Measurements from ENCODE around the gene KIAA1217.
A peak's percentile ranks its signal among the peaks of the same experiment; 100 is the strongest.

KIAA1217 gene

DNA sequence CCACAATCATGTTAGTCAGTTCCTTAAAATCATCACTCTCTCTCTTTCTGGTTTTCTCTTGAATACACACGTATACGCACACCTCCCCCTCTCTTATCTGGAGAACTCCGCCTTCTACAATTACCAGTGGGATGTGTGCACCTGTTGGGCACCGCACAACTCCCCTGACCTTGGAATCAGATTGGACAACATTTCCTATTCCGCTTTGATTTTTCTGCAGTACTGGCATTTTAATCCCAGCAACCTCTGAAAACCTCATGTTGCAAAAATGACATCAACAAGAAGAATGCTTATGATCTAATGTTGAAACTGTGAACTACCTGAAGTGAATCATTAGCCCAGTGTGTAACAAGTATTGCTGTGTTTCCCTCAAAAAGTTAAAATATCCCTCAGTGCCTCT lies 109.6 kb downstream of the KIAA1217 start:
- Histone ChIP-seq H3K9me2 (replicated peaks; ENCODE audit: low read depth, low read length) (no peaks in the 10 kb centered on the region), H3K9me3 (ENCODE audit: insufficient read depth, low read depth, low read length) (no peaks in the 10 kb centered on the region), H3K36me3 (ENCODE audit: insufficient read depth, low read length) (no peaks in the 10 kb centered on the region), H3K9ac (ENCODE audit: low read depth, low read length, poor library complexity, severe bottlenecking) (no peak overlapping the region), H2AFZ (ENCODE audit: low read length) (no peak overlapping the region), H3K79me2 (ENCODE audit: insufficient read depth, low read length) (no peaks in the 10 kb centered on the region), H3K4me3 (ENCODE audit: low read length, poor library complexity, severe bottlenecking) (no peak overlapping the region), H3F3A (ENCODE audit: low read depth) (no peaks in the 10 kb centered on the region), H3K27me3 (ENCODE audit: insufficient read depth, low read length, poor library complexity, severe bottlenecking) (no peaks in the 10 kb centered on the region), H3K4me1 (ENCODE audit: insufficient read depth, low read length, poor library complexity, severe bottlenecking) (peaks cover 12% of the 10 kb centered on the region), H4K20me1 (ENCODE audit: insufficient read depth, low read length, poor library complexity, severe bottlenecking) (no peaks in the 10 kb centered on the region), H3K4me2 (ENCODE audit: low read depth, low read length, poor library complexity, severe bottlenecking) (no peak overlapping the region)
- TF ChIP-seq, protein P1, sequence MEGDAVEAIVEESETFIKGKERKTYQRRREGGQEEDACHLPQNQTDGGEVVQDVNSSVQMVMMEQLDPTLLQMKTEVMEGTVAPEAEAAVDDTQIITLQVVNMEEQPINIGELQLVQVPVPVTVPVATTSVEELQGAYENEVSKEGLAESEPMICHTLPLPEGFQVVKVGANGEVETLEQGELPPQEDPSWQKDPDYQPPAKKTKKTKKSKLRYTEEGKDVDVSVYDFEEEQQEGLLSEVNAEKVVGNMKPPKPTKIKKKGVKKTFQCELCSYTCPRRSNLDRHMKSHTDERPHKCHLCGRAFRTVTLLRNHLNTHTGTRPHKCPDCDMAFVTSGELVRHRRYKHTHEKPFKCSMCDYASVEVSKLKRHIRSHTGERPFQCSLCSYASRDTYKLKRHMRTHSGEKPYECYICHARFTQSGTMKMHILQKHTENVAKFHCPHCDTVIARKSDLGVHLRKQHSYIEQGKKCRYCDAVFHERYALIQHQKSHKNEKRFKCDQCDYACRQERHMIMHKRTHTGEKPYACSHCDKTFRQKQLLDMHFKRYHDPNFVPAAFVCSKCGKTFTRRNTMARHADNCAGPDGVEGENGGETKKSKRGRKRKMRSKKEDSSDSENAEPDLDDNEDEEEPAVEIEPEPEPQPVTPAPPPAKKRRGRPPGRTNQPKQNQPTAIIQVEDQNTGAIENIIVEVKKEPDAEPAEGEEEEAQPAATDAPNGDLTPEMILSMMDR (conservative IDR thresholded peaks at IDR 0.05; ENCODE audit: low read length): no peak
- TF ChIP-seq EZH2phosphoT487 (IDR thresholded peaks at IDR 0.05; ENCODE audit: borderline replicate concordance): no peak

DNA sequence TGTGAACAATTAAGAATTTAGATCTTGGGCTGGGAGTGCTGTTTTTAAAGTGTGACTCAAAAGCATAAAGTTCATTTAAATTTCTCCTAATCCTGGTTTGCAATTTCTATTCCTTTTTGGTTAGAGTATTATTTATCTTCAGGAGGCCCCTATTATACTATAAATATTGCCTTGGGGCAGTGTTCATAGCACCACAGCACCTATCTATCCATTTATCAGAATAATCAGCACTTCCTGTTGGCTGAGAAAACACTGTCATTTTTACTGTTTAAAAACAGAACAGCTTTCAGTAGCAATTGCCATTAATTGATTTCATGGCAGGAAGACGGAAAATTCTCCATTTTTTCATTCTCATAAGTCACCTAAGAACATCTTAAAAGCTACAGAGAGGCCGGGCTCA lies 111.4 kb downstream of the KIAA1217 start:
- H3K27me3 ChIP-seq (ENCODE audit: insufficient read depth, low read length, poor library complexity, severe bottlenecking): no peaks in the 10 kb centered on the region
- H3K9ac ChIP-seq (ENCODE audit: low read depth, low read length, poor library complexity, severe bottlenecking): no peak overlapping the region

DNA sequence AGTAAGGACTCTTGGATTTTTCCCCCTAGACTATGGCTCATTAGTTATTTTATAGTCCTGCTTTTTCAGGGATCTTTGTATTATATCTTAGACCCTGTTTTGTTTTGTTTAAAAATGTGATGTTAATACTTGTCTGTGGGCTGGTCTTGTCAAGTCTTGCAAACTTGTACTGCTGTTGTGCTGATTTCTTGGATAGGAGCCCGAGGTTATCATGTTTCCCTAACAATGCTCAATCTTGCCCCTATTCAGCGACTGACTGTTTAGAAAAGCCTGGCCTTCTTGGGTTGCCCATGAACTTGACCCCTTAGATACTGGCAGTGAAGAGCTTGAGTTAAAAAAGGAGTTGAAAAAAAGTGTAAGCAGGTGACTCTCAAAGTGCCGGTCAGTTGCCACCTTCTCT lies 115.7 kb downstream of the KIAA1217 start:
- H3K79me2 ChIP-seq (ENCODE audit: insufficient read depth, low read length): no peaks in the 10 kb centered on the region
- TF ChIP-seq, protein P1 (conservative IDR thresholded peaks at IDR 0.05; ENCODE audit: low read length): no peak
- no peak for TF ChIP-seq EZH2phosphoT487 (IDR thresholded peaks at IDR 0.05; ENCODE audit: borderline replicate concordance)

More for the DNA sequence above, 111.4 kb downstream of the KIAA1217 start:
- Histone ChIP-seq H4K20me1 (ENCODE audit: insufficient read depth, low read length, poor library complexity, severe bottlenecking) (no peaks in the 10 kb centered on the region), H3K4me1 (ENCODE audit: insufficient read depth, low read length, poor library complexity, severe bottlenecking) (peaks cover 12% of the 10 kb centered on the region), H3K79me2 (ENCODE audit: insufficient read depth, low read length) (no peaks in the 10 kb centered on the region), H2AFZ (ENCODE audit: low read length) (no peak overlapping the region), H3F3A (ENCODE audit: low read depth) (no peaks in the 10 kb centered on the region), H3K9me3 (ENCODE audit: insufficient read depth, low read depth, low read length) (no peaks in the 10 kb centered on the region), H3K36me3 (ENCODE audit: insufficient read depth, low read length) (no peaks in the 10 kb centered on the region), H3K9me2 (replicated peaks; ENCODE audit: low read depth, low read length) (no peaks in the 10 kb centered on the region), H3K4me3 (ENCODE audit: low read length, poor library complexity, severe bottlenecking) (no peak overlapping the region), H3K4me2 (ENCODE audit: low read depth, low read length, poor library complexity, severe bottlenecking) (peak overlapping the region; percentile 20)
- TF ChIP-seq, protein P1 (conservative IDR thresholded peaks at IDR 0.05; ENCODE audit: low read length): no peak
- TF ChIP-seq EZH2phosphoT487 (IDR thresholded peaks at IDR 0.05; ENCODE audit: borderline replicate concordance): no peak

More for the DNA sequence above, 115.7 kb downstream of the KIAA1217 start:
- H3F3A ChIP-seq (ENCODE audit: low read depth): no peaks in the 10 kb centered on the region
- H3K4me1 ChIP-seq (ENCODE audit: insufficient read depth, low read length, poor library complexity, severe bottlenecking): peaks cover 11% of the 10 kb centered on the region
- no peaks in the 10 kb centered on the region for H3K9me2 ChIP-seq (replicated peaks; ENCODE audit: low read depth, low read length)
- H3K9ac ChIP-seq (ENCODE audit: low read depth, low read length, poor library complexity, severe bottlenecking): no peak overlapping the region
- H3K4me3 ChIP-seq (ENCODE audit: low read length, poor library complexity, severe bottlenecking): no peak overlapping the region
- H3K9me3 ChIP-seq (ENCODE audit: insufficient read depth, low read depth, low read length): peaks cover 7% of the 10 kb centered on the region; the same call in 1 of the 2 replicates
- no peak overlapping the region for H2AFZ ChIP-seq (ENCODE audit: low read length)
- no peaks in the 10 kb centered on the region for H4K20me1 ChIP-seq (ENCODE audit: insufficient read depth, low read length, poor library complexity, severe bottlenecking)
- no peaks in the 10 kb centered on the region for H3K36me3 ChIP-seq (ENCODE audit: insufficient read depth, low read length)
- H3K4me2 ChIP-seq (ENCODE audit: low read depth, low read length, poor library complexity, severe bottlenecking): no peak overlapping the region
- no peaks in the 10 kb centered on the region for H3K27me3 ChIP-seq (ENCODE audit: insufficient read depth, low read length, poor library complexity, severe bottlenecking)
